IMR-90 (cell line): ENCODE results near the gene ELFN1. TPM values are rescaled to one million over a fixed set of nuclear protein-coding genes. Genes with fewer than 3 reads are reported as not detected.

Experiments
- ATAC-seq: fragments of 200-7000 bp; cut with Tn5 transposase; 2 replicates; pipeline ENCODE4 v1.9.1; 2020; ENCODE audit warnings: low read depth, mild to moderate bottlenecking, moderate library complexity
- BruUV-seq: library from RNA; stranded (reverse); fragments of 400-500 nt; replicated peaks from 2 replicates; lab custom pipeline; 2021; lab: Mats Ljungman, UMichigan
- CTCF ChIA-PET: fragments of 300-600 bp; formaldehyde crosslinking; extraction: SDS; loops from one replicate; lab custom pipeline; 2021; ENCODE audit warnings: antibody characterized with exemption; lab: Yijun Ruan, JAX
- POLR2A ChIA-PET: fragments of 300-600 bp; sonication (Branson Sonifier 250); formaldehyde crosslinking; loops from one replicate; lab custom pipeline; 2022; ENCODE audit warnings: antibody characterized with exemption; ENCODE audit not compliant: unreplicated experiment; lab: Charles Lee
- DNase-seq: peaks from one replicate; pipeline ENCODE4 v3.0.0; 2013
- H2AFZ ChIP-seq: replicated peaks from 2 replicates; pipeline ENCODE3; 2013; ENCODE audit warnings: low read length, mild to moderate bottlenecking; ENCODE audit not compliant: poor library complexity
- H2AK5ac ChIP-seq: 2 replicates; pipeline ENCODE4 v1.6.1; 2013; ENCODE audit warnings: low read depth, low read length, inconsistent platforms
- H2AK9ac ChIP-seq: replicated peaks from 2 replicates; pipeline ENCODE3; 2013; ENCODE audit warnings: mild to moderate bottlenecking, low read depth, low read length, moderate library complexity; ENCODE audit not compliant: poor library complexity
- H2BK120ac ChIP-seq: 2 replicates; pipeline ENCODE4 v1.6.1; 2013; ENCODE audit warnings: low read depth, low read length, inconsistent platforms
- H2BK15ac ChIP-seq: 3 replicates; pipeline ENCODE4 v1.6.1; 2013; ENCODE audit warnings: low read depth, low read length, inconsistent platforms
- H2BK20ac ChIP-seq: 2 replicates; pipeline ENCODE4 v1.6.1; 2013; ENCODE audit warnings: low read depth, mild to moderate bottlenecking, inconsistent platforms, low read length, moderate library complexity
- H2BK5ac ChIP-seq: 2 replicates; pipeline ENCODE4 v1.6.1; 2013; ENCODE audit warnings: mild to moderate bottlenecking, low read depth, low read length, inconsistent platforms; ENCODE audit not compliant: poor library complexity, severe bottlenecking
- H3K14ac ChIP-seq: replicated peaks from 2 replicates; pipeline ENCODE4 v1.6.1; 2013; ENCODE audit warnings: low read depth, low read length, inconsistent platforms
- H3K18ac ChIP-seq: 2 replicates; pipeline ENCODE4 v1.6.1; 2013; ENCODE audit warnings: low read depth, low read length, control low read depth
- H3K23ac ChIP-seq: 2 replicates; pipeline ENCODE4 v1.6.1; 2013; ENCODE audit warnings: low read depth, low read length, inconsistent platforms
- H3K27ac ChIP-seq: 2 replicates; pipeline ENCODE4 v1.5.1; 2013; ENCODE audit warnings: mild to moderate bottlenecking, control low read depth, low read length; ENCODE audit not compliant: insufficient read depth
- H3K27me3 ChIP-seq: 2 replicates; pipeline ENCODE4 v1.6.1; 2013; ENCODE audit warnings: low read length; ENCODE audit not compliant: control insufficient read depth, insufficient read depth
- H3K36me3 ChIP-seq: 2 replicates; pipeline ENCODE4 v1.6.1; 2013; ENCODE audit warnings: low read length, mixed read lengths; ENCODE audit not compliant: control insufficient read depth, insufficient read depth
- H3K4ac ChIP-seq: 2 replicates; pipeline ENCODE4 v1.6.1; 2013; ENCODE audit warnings: low read depth, low read length, inconsistent platforms
- H3K4me1 ChIP-seq: 2 replicates; pipeline ENCODE4 v1.6.1; 2013; ENCODE audit warnings: low read length, mixed read lengths; ENCODE audit not compliant: control insufficient read depth, insufficient read depth
- H3K4me2 ChIP-seq: 2 replicates; pipeline ENCODE4 v1.6.1; 2013; ENCODE audit warnings: low read depth, mild to moderate bottlenecking, control low read depth, low read length, moderate library complexity
- H3K4me3 ChIP-seq: 2 replicates; pipeline ENCODE4 v1.5.1; 2013; ENCODE audit warnings: low read depth, mild to moderate bottlenecking, control low read depth, low read length, moderate library complexity; ENCODE audit not compliant: insufficient read depth
- H3K56ac ChIP-seq: 2 replicates; pipeline ENCODE4 v1.6.1; 2013; ENCODE audit warnings: low read length, inconsistent platforms; ENCODE audit not compliant: insufficient read depth; ENCODE audit errors: extremely low read depth
- H3K79me1 ChIP-seq, 2 experiments: 2 replicates each; pipeline ENCODE4 v1.6.1; 2013; ENCODE audit warnings: low read length in 2 of 2, inconsistent platforms in 1 of 2, low read depth in 1 of 2
- H3K9ac ChIP-seq: 2 replicates; pipeline ENCODE4 v1.6.1; 2013; ENCODE audit warnings: low read depth, low read length, control low read depth
- H3K9me1 ChIP-seq: 2 replicates; pipeline ENCODE4 v1.6.1; 2013; ENCODE audit warnings: low read length, inconsistent platforms; ENCODE audit not compliant: insufficient read depth
- H3K9me3 ChIP-seq: 2 replicates; pipeline ENCODE4 v1.6.1; 2013; ENCODE audit warnings: low read length; ENCODE audit not compliant: control insufficient read depth, insufficient read depth
- H4K20me1 ChIP-seq: 2 replicates; pipeline ENCODE4 v1.6.1; 2013; ENCODE audit warnings: low read length, inconsistent platforms; ENCODE audit not compliant: insufficient read depth
- H4K5ac ChIP-seq: 2 replicates; pipeline ENCODE4 v1.6.1; 2013; ENCODE audit warnings: mild to moderate bottlenecking, low read depth, low read length, control low read depth
- H4K8ac ChIP-seq, 2 experiments: 2 replicates each; pipeline ENCODE4 v1.6.1; 2013; ENCODE audit warnings: low read depth in 2 of 2, low read length in 2 of 2, control low read depth in 1 of 2, inconsistent platforms in 1 of 2
- H4K91ac ChIP-seq: 2 replicates; pipeline ENCODE4 v1.6.1; 2013; ENCODE audit warnings: low read depth, low read length, inconsistent platforms; ENCODE audit not compliant: insufficient read depth
- BHLHE40 ChIP-seq: fragments of 150-350 bp; IDR thresholded peaks from 2 replicates; pipeline ENCODE4 v1.6.1; 2016; ENCODE audit warnings: mild to moderate bottlenecking, low read depth, low read length
- CHD1 ChIP-seq: IDR thresholded peaks from 2 replicates; pipeline ENCODE4 v1.6.1; 2012; ENCODE audit warnings: low read depth, low read length, improper control_type of control experiment
- CTCF ChIP-seq: conservative IDR thresholded peaks from 2 replicates; pipeline ENCODE4 v1.5.1; 2012; ENCODE audit warnings: mild to moderate bottlenecking, low read depth, low read length, improper control_type of control experiment
- MAFK ChIP-seq: IDR thresholded peaks from 2 replicates; pipeline ENCODE4 v1.6.1; 2012; ENCODE audit warnings: low read depth, low read length, improper control_type of control experiment
- MXI1 ChIP-seq: IDR thresholded peaks from 2 replicates; pipeline ENCODE4 v1.6.1; 2012; ENCODE audit warnings: low read depth, mild to moderate bottlenecking, low read length, moderate library complexity, borderline replicate concordance
- NFE2L2 ChIP-seq: fragments of 150-350 bp; IDR thresholded peaks from 2 replicates; pipeline ENCODE4 v1.6.1; 2016; ENCODE audit warnings: low read depth, mild to moderate bottlenecking, low read length
- POLR2A ChIP-seq: IDR thresholded peaks from 2 replicates; pipeline ENCODE4 v1.6.1; 2012; ENCODE audit warnings: mild to moderate bottlenecking, low read depth, low read length
- RAD21 ChIP-seq: IDR thresholded peaks from 2 replicates; pipeline ENCODE4 v1.6.1; 2012; ENCODE audit warnings: low read length, improper control_type of control experiment
- RCOR1 ChIP-seq: IDR thresholded peaks from 2 replicates; pipeline ENCODE4 v1.6.1; 2012; ENCODE audit warnings: mild to moderate bottlenecking, low read length, improper control_type of control experiment; ENCODE audit not compliant: insufficient replicate concordance
- RFX5 ChIP-seq: IDR thresholded peaks from 2 replicates; pipeline ENCODE4 v1.8.0; 2012; ENCODE audit warnings: low read depth, mild to moderate bottlenecking, low read length, moderate library complexity
- SMC3 ChIP-seq: fragments of 150-350 bp; IDR thresholded peaks from 2 replicates; pipeline ENCODE4 v1.6.1; 2016; ENCODE audit warnings: low read depth, mild to moderate bottlenecking, antibody characterized with exemption, low read length, moderate library complexity
- USF2 ChIP-seq: fragments of 150-350 bp; IDR thresholded peaks from 2 replicates; pipeline ENCODE4 v1.6.1; 2017; ENCODE audit warnings: mild to moderate bottlenecking, antibody characterized with exemption, low read length, low read depth
- WGBS, 2 experiments: methylation state at CpG; one replicate each; pipeline versions ENCODE4 v1.1.5 to v1.1.7; 2013; ENCODE audit warnings: missing lambda C conversion rate in 2 of 2; ENCODE audit not compliant: insufficient read length in 1 of 2; ENCODE audit errors: extremely low coverage in 2 of 2; 5-methylcytosine and 5-hydroxymethylcytosine counted together
- dilution Hi-C: fragments of 300-500 bp; cut with HindIII; formaldehyde crosslinking; loops from one replicate; pipeline ENCODE4 v1.14.3; 2018; ENCODE audit warnings: low sequenced_read_pairs; ENCODE audit not compliant: unreplicated experiment
- in situ Hi-C: fragments of 300-500 bp; cut with MboI; formaldehyde crosslinking; loops from 3 replicates; pipeline ENCODE4 v1.14.3; 2019; ENCODE audit warnings: low sequenced_read_pairs, inconsistent platforms, mixed read lengths
- intact Hi-C: fragments of 100-400 bp; cut with micrococcal nuclease; formaldehyde crosslinking; loops from 2 replicates; pipeline ENCODE4 v1.10.0; 2022
- polyA plus RNA-seq, 3 experiments: library from polyadenylated mRNA; depleted of rRNA; stranded (reverse); fragments of >200 nt; gene quantifications; 2 replicates each; pipeline ENCODE4 v1.2.3, GENCODE V29; 2012; ENCODE audit warnings: low replicate concordance in 1 of 3
- total RNA-seq: library from RNA; depleted of rRNA; stranded (reverse); fragments of >200 nt; gene quantifications from 2 replicates; pipeline ENCODE4 v1.2.3, GENCODE V29; 2012
- TF ChIP-seq, protein P1 (sequence below): fragments of 150-350 bp; IDR thresholded peaks from 2 replicates; pipeline ENCODE4 v1.6.1; 2016; ENCODE audit warnings: low read depth, mild to moderate bottlenecking, low read length, moderate library complexity, borderline replicate concordance

Gene ELFN1
- total and polyA plus RNA-seq, 2 of the 4 experiments (the other 2 are of a cell fraction): 1.6 to 5.2 TPM

- TF ChIP-seq CTCF (no peak), SMC3 (no peak)
Observed at GRCh38 chr7:1678081-1678543, 8.0 kb downstream of the ELFN1 start (continued).

DNA sequence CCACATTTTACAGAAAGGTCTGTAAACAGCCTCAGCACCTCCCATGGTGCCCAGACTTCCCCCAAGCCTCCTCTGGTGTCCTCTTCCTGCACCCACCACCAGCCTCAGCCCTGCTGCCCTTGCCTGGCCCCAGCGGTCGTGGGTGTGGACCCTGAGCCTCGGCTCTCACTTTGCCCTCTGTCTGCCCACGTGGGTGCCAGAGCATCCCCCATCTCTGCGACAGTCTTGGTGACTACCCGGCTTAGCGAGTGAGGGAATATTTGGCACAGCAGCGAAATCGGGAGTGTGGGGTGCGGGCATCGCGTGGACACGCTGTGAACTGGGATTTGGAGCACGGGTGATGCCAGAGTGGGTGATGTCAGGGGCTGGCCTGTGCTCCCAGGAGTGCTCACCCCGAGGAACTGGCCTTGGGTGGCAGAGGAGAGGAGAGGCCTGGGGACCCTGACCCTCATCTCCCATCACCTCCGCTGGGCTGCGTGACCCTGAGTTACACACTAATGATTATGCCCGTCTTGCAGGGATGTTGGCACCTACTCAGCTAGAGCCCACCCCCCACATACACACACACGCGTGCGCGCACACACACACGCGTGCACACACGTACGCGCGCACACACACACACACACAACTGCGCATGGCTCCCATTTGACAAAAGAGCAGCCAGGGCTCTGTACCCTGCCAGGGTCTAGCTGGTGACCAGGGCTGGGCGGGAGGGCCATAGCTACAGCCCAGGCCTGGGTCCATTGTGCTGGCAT, 8.7 kb downstream of the ELFN1 start:
- dilution Hi-C loops: no loop called here
- no TSS peak for BruUV-seq
- no peak overlapping the region for H2AFZ ChIP-seq
- no peak for TF ChIP-seq RCOR1
- no peak for TF ChIP-seq BHLHE40
- no peak for TF ChIP-seq MAFK
- no peak for TF ChIP-seq RAD21
- no peak for TF ChIP-seq CHD1
- no peak for TF ChIP-seq SMC3
- no peak for TF ChIP-seq MXI1
- TF ChIP-seq POLR2A: no peak
- TF ChIP-seq USF2: no peak
- no peak for TF ChIP-seq RFX5
- TF ChIP-seq NFE2L2: no peak
- TF ChIP-seq, protein P1, sequence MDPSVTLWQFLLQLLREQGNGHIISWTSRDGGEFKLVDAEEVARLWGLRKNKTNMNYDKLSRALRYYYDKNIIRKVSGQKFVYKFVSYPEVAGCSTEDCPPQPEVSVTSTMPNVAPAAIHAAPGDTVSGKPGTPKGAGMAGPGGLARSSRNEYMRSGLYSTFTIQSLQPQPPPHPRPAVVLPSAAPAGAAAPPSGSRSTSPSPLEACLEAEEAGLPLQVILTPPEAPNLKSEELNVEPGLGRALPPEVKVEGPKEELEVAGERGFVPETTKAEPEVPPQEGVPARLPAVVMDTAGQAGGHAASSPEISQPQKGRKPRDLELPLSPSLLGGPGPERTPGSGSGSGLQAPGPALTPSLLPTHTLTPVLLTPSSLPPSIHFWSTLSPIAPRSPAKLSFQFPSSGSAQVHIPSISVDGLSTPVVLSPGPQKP: no peak

More for the DNA sequence above, 8.7 kb downstream of the ELFN1 start:
- in situ Hi-C loops: no loop called here
- Histone ChIP-seq H4K20me1 (no peaks in the 10 kb centered on the region; the same call in none of the 2 replicates), H2BK15ac (no peak overlapping the region), H3K36me3 (no peaks in the 10 kb centered on the region), H4K91ac (no peak overlapping the region), H4K5ac (no peak overlapping the region), H3K4me3 (no peak overlapping the region), H2AK5ac (no peak overlapping the region), H2AK9ac (no peak overlapping the region), H3K9ac (no peak overlapping the region), H2BK120ac (no peak overlapping the region), H3K9me1 (no peaks in the 10 kb centered on the region), H3K27ac (no peak overlapping the region), H3K27me3 (peaks cover 12% of the 10 kb centered on the region; the same call in 1 of the 2 replicates), H3K23ac (no peak overlapping the region), H2BK20ac (no peak overlapping the region), H3K4ac (no peak overlapping the region), H3K56ac (no peak overlapping the region), H2BK5ac (no peak overlapping the region), H3K14ac (no peak overlapping the region), H3K4me2 (no peak overlapping the region), H4K8ac (no peak overlapping the region), H3K4me1 (no peaks in the 10 kb centered on the region), H3K18ac (no peak overlapping the region), H3K79me1 (peaks cover 0 to 2% of the 10 kb centered on the region in 2 experiments; a peak in 1 of 4 replicates), H3K9me3 (no peaks in the 10 kb centered on the region)
- intact Hi-C loops: no loop called here
- no peak for DNase-seq
- ATAC-seq: no peak
- 79% methylated on average over 6 of the region's 30 CpGs; no CpG with 5 or more reads in 1 of the 2 experiments for WGBS, 2 experiments
- ChIA-PET POLR2A (no interaction called here), CTCF (no interaction called here)
